GM21390 (cell line): ENCODE data around the gene GSC2.
A peak's percentile ranks its signal among the peaks of the same experiment; 100 is the strongest.

ENCODE experiments used
- ATAC-seq: cut with Tn5 transposase; IDR thresholded peaks from one replicate; pipeline ENCODE4 v1.9.1; 2021; ENCODE audit not compliant: unreplicated experiment

The GSC2 gene

GRCh38 chr22:19149991-19150390 lies at the start of gene GSC2:
Gene GSC2, minus strand, starts transcription at chr22:19150292. Its CDS starts 9 bp downstream, at chr22:19150283.
- no peak for ATAC-seq

- no peak for ATAC-seq
Measured at GRCh38 chr22:19199479-19199878, 49.4 kb upstream of the GSC2 start.

- no peak for ATAC-seq
Measured at GRCh38 chr22:19197997-19198865, 48.1 kb upstream of the GSC2 start.

- no peak for ATAC-seq
Measured at GRCh38 chr22:19196841-19197612, 46.9 kb upstream of the GSC2 start.

- no peak for ATAC-seq
Measured at GRCh38 chr22:19195796-19196731, 46.0 kb upstream of the GSC2 start.

GRCh38 chr22:19194766-19195536 lies 44.9 kb upstream of the GSC2 start:
- no peak for ATAC-seq

- no peak for ATAC-seq
Measured at GRCh38 chr22:19193879-19194278, 43.8 kb upstream of the GSC2 start.

GRCh38 chr22:19187716-19188563 lies 37.8 kb upstream of the GSC2 start:
- ATAC-seq, result no peak

- no peak for ATAC-seq
Measured at GRCh38 chr22:19184276-19184997, 34.3 kb upstream of the GSC2 start.

- ATAC-seq, result no peak
Measured at GRCh38 chr22:19183216-19183615, 33.1 kb upstream of the GSC2 start.

- ATAC-seq, result no peak
Measured at GRCh38 chr22:19182472-19183157, 32.5 kb upstream of the GSC2 start.

- ATAC-seq, result no peak
Measured at GRCh38 chr22:19181786-19182471, 31.8 kb upstream of the GSC2 start.

GRCh38 chr22:19180740-19181410 lies 30.8 kb upstream of the GSC2 start:
- ATAC-seq, result no peak

- ATAC-seq, result no peak
Measured at GRCh38 chr22:19180234-19180633, 30.1 kb upstream of the GSC2 start.

- no peak for ATAC-seq
Measured at GRCh38 chr22:19179497-19180048, 29.5 kb upstream of the GSC2 start.

- ATAC-seq, result peak; percentile 60
Measured at GRCh38 chr22:19178657-19179496, 28.8 kb upstream of the GSC2 start, which contains the start of gene SLC25A1. Gene SLC25A1, minus strand, starts transcription at chr22:19178736. Its CDS starts 63 bp downstream, at chr22:19178673.
